Raji (cell line): ENCODE measurements around the gene DCPS.

Experiments used
- POLR2A ChIP-seq: IDR thresholded peaks from 2 replicates; pipeline ENCODE4 v1.6.1; 2011; ENCODE audit warnings: low read depth, low read length, control low read depth; ENCODE audit not compliant: insufficient read depth

DCPS gene

DNA sequence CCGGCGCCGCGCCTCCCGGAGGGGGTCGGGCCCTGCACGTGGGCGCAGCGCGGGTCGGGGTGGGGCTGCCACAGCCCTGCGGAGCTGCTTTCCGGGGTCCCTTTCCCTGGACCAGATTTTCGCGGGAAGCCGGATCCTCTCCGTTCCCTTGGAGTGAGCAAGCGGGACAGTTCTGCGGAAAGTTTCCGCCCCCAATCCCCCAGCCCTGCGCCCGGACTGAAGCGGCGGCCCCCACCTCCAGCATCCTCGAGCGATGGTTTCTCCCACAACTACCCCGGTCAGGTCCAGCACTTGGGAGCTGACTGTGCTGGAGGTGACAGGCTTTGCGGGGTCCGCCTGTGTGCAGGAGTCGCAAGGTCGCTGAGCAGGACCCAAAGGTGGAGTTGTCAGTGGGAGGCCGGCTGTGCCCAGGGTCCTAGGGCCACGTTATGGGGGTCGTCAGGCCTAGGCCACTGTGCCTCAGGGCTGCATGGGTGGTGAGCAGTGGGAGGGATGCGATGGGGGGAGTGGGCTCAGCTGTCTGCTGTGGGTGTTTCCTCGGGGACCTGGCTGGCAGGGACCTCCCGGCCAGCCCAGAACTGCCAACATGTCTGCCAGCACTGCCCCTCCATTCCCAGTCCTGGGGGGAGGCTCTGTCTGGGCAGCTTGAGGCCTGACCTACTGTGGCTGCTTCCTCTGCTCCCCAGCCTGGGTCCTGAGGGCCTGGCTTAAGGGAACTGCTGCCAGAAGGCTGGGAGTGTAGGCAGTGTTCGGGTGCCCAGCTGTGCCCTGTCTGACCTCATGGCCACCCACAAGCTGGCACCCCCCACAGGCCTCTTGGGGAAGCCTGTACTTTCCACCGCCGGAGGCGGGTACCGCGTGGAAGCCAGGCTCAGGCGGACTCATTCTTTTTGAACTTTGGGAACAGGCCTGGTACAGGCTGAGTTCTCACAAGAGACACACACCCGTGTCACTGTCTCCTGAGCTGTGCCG is 52.4 kb downstream of the DCPS start:
- no peak for TF ChIP-seq POLR2A

DNA sequence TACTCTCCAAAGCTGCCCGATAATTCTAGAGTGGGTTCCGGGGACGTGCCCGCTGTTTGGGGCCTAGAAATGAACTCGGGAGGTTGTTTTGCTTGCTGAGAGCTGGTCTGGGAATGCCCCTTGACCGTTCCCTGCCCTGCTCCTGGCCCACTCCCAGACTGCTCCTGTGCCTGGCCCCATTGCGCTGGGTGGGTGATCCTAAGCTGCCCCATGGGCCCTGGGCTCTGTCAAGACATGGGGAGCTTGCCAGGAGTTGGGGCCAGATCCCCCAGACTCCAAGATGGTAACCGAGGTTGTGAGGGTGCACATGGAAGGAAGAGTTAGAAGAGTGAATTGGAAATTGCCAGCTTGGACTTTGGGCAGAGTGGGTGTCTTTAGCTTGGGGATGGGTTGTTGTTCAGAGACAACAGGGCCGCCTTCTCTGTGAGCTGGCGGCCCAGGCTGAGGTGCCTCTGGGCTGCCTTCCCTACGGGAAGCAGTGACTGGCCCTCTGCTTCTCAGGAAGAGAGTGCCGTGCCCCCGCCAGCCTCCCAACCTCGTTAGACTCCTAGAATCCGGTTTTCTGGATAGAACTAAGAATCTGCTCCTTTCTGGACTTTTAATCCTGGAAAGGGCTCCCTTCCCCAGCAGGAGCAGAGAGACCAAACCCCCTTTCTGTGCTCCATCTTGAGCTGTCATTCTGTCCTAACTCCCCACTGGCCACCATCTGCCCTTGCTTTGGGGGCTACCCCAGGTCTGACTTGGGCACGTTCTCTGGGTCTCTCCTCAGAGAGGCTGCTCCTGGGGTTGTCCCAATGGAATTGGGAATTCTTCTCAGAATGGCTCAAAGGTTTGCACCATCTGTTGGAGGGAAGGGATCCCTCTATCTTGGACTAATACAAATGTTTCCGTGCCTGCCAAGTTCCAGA is 53.4 kb downstream of the DCPS start:
- TF ChIP-seq POLR2A, result no peak

- no peak for TF ChIP-seq POLR2A
Observed at GRCh38 chr11:126357969-126358762, 54.3 kb downstream of the DCPS start.

GRCh38 chr11:126358763-126359160 is 54.9 kb downstream of the DCPS start:
- no peak for TF ChIP-seq POLR2A

- no peak for TF ChIP-seq POLR2A
Observed at GRCh38 chr11:126359431-126360048, 55.7 kb downstream of the DCPS start.

GRCh38 chr11:126360049-126360446 is 56.2 kb downstream of the DCPS start:
- no peak for TF ChIP-seq POLR2A

DNA sequence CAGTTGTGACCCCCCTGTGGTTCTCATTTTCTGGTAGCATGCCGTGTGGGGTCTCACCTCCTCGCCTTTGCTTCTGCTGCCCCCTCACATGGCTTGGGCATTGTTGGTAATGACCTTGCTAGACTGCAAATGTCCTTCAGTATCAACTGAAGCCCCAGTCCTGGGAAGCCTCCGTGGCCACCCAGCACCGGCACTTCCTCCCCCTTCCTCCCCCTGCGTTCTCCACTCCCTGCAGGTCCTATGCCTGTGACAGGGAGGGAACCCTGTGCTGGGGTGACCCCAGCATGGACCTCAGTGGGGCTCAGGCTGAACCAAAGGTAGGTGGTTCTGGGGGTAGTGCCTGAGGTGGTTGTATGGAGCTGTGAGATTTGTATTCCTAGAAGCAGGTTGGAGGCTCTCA is 57.5 kb downstream of the DCPS start:
- TF ChIP-seq POLR2A, result no peak

DNA sequence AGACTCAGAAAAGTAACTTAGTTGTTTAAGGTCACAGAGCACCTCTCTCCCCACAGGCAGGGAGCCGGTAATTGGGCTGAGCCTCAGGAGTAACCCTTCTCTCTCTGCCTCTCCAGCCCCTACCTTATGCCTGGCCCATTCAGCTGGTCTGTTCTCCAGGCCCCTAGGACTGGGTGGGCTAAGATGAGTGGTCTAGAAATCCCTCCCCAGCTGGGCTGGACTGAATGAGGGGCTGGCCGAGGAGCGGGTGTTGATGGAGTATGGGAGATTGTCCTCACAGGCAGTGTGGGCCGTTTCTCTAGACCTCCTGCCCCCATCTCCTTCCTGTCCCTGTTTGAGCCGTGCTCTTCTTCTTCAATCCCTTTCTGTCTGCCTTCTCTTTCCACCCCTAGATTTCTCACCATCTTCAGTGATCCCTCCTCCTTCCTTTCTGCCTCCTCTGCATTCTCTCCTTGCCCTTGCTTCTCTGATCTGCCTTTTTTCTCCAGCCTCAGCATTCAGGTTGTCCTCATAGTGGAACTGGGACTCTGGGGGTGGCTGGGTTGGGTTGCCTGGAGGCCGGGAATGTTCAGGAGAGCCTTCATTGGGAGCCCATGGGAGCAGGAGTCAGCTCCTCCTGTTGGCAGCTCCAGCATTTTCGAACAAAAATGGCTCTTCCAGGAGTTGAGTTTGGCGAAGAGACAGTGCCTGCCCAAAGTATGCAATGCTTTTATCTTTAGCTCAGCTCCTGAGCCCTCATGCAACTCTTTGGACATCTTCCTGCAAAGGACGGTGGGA is 59.2 kb downstream of the DCPS start:
- no peak for TF ChIP-seq POLR2A

GRCh38 chr11:126363706-126364248 is 59.9 kb downstream of the DCPS start:
- no peak for TF ChIP-seq POLR2A

DNA sequence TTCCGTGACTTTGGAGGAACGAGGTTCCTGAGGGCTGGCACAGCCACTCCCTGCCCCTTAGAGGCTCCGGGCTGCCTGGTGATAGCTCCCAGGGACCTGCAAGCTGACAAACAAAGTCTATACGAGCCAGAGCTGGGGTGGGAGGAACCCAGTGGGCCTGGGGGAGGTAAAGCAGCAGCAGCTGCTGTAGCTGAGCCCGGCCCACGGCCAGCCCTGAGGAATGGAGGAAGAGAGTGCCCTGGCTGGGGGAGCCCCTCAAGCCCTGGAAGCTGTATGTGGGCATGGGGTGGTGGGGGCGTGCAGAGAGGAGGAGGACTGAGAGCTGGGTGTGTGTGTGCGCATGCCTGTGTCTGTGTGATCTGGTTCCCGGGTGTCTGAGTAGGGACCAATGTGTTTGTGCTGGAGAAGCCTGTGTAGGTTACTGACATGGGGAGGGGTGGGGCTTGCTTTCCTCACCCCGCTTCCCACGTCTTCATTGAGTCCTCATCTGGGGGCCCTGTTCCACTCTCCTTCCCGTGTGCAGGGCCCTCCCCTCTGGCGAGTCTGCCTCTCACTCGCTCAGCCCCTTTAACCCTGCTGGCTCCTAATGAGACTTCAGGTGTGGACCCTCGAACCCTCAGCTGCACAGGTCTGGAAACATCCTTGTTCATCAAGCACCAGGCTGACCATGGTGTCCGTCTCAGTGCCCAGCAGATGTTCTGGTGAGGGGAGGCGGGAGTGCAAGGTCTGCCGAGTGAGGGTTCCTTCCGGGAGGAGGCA is 62.4 kb downstream of the DCPS start:
- no peak for TF ChIP-seq POLR2A

DNA sequence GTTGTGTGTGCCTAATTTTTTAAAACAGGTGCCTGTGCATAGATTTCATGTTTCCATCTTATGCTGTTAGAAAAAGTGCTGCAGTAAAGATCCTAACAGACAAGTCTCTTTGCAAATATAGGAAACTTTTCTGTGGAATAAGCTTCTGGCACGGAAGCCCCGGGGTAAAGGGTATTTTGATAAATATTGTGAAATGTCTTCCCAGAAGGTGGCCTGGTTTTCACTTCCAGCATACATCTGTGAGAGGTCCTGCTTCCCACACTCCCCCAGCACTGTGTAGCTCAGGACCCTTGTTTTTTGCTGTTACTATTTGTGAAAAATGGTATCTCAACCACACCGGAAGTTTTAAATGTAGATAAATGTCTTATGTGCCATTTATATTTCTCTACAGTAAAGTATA is 66.2 kb downstream of the DCPS start:
- no peak for TF ChIP-seq POLR2A

DNA sequence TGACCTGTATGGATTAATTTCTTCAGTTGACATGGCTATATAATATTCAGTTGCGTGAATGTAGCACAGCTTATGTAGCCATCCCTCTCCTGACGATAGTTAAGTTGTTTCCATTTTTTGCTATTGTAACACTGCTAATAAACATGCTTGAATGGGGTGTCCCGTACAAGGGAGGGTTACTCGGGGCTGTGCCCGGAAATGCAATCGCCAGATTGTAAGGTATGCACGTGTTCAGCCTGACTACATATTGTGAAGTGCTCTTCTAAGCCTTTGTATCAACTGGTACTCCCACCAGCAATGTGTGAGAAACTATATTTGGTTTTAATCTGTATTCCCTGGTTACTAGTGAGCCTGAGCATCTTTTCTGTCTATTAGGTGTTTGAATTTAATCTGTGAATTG is 67.7 kb downstream of the DCPS start:
- TF ChIP-seq POLR2A, result no peak

GRCh38 chr11:126375726-126376125 is 71.9 kb downstream of the DCPS start:
- TF ChIP-seq POLR2A, result no peak
